GM18868 (cell line): ENCODE data around the gene FA2H.
"Not testable (repeated sequence)": the region's sequence is repeated elsewhere in the genome, so short reads cannot be mapped to it uniquely, and the experiment has no call there.

ENCODE experiments used
- ATAC-seq: cut with Tn5 transposase; IDR thresholded peaks from one replicate; pipeline ENCODE4 v1.9.1; 2021; ENCODE audit warnings: mild to moderate bottlenecking, moderate library complexity; ENCODE audit not compliant: unreplicated experiment

The FA2H gene

DNA sequence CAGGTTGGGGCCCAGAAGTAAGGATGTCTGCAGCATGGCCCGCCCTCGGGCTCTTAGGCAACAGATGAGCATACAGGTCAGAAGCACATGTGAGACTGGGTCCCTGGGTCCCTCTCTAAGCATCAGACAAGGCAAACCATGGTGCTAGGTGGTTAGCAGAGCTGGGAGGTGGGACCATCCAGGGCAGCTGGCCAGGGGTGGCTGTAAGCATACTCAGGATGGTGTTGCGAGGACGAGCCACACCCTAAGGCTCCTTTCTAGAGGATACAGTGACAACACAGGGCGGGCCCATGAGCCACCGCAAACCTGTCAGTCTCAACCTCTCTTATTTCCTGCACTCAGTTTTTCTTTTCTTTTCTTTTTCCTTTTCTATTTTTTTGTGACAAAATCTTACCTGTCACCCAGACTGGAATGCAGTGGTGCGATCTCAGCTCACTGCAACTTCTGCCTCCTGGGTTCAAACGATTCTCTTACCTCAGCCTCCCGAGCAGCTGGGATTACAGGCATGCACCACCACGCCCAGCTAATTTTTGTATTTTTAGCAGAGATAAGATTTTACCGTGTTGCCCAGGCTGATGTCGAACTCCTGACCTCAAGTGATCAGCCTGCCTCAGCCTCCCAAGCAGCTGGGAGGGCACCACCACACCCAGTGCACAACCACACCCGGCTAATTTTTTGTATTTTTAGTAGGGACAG is 3.6 kb downstream of the FA2H start:
- no peak for ATAC-seq

DNA sequence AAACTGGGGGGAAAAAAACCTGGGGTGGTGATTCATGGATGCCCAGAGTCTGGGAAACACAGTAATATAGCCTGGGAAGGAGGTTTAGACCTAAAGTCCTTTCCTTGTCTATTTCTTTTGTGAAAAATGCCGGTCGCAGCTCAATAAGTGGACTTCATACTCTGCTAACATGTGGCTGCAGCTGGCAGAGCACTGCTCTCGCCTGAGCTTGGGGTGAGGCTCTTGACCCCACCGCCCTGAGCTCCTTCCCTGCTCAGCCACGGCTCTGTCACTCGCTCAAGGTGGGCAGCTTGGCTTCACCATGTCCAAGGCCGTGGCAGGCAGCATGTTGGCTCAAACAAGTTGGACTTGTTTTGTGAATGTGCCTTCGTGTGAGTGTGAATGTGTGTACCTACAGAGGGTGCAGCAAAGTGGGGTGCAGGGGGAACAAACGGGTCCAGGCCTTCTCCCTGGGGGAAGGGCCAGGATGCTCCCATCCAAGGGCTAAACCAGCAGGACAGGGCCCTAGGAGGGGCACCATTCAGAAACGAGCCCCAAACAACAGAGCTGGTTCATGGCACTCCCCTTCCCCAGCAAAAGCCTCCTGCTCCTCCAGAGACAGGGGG is 4.9 kb downstream of the FA2H start:
- ATAC-seq, result no peak

DNA sequence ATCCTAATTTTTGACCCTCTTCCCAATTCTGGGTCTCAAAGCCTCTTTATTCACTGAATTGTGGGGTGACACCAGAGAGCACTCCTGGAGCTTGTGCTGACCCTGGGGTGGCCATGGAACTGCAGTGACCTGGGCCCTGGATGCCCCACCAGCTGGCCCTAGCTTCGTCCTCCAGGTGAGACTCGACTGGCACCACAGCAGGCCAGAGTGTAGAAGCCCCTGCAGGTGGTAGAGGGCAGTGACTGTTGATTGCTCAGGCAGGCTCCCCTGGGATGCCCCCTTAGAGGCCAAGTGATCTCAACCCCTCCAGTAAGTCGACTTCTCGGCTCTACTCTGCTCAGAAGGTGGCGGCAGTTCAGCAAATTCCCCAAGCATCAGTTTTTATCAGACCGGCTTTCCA is 6.4 kb downstream of the FA2H start:
- no peak for ATAC-seq

DNA sequence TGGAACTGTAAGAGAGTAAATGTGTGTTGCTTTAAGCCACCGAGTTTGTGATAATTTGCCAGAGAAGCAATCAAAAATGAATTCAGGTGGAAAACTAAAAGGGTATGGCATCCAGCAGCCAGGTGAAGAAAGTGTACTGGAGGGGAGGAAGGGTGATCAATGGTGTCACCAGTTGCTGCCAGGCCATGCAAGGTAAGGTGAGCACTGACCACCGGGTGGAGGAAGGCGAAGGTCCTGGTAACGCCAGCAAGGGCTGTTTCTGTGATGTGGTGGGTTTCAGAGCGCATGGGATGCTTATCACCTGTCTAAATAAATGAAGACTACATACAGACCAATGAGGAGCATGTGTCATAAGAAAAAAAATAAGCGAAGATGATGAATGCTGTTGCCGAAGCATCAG is 6.9 kb downstream of the FA2H start:
- no peak for ATAC-seq

DNA sequence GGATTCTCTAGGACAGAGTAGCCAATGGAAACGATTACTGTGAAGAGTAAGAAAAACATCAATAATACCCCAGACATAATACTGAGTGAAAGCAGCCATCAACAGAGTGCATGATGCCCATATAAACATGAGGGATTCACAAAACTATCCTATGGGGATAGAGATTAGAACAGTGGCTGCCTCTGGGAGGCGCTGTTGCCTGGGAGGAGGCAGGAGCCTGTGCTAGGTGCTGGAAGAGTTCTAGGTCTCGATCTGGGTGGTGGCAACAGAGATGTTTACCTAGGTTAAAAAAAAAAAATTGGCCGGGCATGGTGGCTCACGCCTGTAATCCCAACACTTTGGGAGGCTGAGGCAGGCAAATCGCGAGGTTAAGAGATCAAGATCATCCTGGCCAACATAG is 7.9 kb downstream of the FA2H start:
- ATAC-seq, result no peak

DNA sequence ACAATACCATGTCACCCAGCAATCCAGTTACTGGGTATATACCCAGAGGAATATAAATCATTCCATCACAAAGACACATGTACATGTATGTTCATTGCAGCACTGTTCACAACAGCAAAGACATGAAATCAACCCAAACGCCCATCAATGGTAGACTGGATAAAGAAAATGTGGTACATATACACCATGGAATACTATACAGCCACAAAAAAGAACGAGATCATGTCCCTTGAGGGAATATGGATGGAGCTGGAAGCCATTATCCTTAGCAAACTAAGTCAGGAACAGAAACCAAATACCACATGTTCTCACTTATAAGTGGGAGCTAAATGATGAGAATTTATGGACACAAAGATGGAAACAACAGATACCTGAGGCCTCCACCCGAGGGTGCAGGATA is 10.4 kb downstream of the FA2H start:
- ATAC-seq, result not testable (repeated sequence)

DNA sequence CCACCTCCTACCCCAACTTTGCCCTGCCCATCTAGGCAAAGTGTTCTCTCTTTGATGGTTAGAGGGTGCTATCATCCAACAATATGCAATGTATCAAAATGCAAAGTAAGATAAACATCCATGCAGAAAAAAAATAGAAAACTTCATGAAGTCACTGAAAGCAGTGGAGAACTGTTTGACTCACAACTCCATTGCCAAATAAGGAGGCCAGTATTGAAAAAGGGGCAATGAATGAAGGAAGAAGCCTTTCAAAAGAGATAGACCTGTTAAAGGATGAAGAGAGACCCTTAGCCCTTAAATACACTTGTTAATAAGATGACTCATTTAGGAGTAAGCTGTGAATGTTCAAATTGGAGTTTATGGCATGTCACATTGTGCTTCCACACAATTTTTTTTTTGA is 13.0 kb downstream of the FA2H start:
- ATAC-seq, result no peak

DNA sequence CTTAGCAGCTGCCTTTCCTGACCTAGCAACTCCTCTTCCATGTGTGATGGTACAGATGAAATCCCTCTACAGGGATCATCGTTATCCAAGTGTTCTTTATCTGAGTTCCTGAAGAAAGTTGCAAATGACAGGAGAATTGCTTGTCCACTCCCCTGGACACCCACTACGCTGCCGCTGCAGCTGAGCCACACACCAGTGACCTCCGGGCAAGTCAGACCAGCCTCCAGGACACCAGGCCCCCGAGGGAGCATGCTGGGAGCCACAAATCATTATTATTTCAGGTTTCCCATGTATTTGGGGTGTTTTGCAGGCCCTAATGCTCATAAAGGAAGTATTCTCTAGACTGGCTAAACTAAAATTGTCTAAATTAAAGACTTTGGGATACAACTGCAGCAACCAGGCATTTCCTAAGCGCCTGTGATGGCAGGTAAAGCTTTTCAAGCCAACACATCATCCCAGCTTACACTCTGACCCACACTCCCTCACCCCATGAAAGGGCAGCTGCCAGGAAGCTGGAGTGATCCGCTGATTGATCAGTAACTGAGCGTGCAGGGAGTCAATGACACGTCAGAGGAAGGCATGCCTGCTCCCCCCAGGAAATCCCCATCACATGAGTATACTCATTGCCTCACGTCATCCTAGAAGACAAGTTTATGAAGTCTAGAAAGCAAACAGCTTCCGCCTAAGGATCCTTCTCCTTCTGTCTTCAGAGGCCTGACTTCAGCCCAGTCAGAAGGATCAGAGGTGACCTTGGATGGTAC is 14.4 kb downstream of the FA2H start:
- ATAC-seq, result peak; percentile 70

DNA sequence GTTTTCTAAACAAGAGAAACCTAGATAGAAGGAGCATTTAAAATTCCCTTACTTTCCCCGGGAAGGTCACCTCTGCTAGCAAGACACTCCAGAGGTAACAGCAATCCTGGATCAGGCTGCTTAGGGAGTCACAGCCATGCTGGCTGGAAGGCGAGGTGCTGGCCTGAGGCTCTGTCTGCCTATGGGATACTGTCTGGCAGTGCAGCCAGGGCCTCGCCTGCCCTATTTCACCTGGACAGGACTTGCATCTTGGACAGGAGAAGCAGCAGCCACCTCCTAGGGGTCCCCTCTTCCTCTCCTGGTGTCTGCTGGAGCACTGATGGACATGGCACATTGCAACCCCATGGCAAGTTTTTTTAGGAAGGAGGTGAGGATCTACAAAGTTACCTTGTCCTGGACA is 15.1 kb downstream of the FA2H start:
- no peak for ATAC-seq

DNA sequence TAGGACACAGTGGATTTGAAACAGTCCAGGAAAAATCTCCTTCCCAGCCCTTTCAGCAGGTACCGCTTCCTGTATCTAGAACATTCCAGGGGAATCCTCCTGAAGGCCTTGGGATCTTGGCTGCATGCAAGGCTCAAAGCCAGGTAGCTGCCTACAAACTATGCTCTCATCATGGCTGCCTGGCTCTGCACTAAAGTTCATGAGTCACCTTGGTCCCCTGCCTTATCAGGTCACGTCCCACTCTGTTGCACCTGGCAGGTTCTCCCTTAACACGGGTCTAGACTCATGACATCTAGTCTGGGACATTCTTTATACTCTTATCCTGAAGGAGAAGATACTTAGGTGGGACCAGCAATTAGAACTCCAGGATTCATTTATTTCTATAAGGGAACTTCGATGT is 15.8 kb downstream of the FA2H start:
- no peak for ATAC-seq

DNA sequence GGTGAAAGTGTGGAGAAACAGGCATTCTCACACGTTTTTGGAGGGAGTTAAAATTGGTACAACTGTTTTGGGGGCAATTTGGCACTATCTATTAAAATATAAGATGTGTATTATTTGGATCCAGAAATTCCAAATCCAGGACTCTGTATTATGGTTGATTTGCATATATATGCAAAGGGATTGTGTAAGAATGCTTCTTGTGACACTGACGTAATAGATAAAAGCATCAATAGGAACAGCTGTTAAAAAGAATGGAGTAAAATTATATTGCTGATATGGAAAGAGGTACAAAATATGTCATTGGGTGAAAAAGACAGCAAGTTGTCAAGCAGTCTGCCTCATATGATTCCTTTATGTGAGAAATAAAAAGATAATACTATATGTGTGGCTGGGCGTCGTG is 17.3 kb downstream of the FA2H start:
- ATAC-seq, result no peak

DNA sequence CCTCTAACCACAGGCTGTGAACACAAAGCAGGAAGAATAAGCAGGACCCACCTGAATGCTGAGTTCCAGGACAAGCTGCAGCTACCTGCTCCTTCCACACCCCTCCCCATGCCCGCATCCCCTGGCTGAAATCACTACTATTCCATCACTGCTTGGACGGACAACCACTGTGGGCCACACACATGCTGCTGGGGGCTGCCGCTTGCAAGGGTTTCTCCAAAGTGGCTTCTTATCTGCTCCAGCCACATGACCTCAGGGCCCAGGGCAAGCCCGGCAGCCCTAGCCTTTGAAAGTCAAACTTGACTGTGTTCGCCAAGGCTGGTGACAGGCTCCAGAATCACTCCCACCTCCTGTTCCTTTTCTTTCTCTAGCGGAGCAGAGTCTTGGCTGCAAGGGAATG is 18.4 kb downstream of the FA2H start:
- no peak for ATAC-seq

DNA sequence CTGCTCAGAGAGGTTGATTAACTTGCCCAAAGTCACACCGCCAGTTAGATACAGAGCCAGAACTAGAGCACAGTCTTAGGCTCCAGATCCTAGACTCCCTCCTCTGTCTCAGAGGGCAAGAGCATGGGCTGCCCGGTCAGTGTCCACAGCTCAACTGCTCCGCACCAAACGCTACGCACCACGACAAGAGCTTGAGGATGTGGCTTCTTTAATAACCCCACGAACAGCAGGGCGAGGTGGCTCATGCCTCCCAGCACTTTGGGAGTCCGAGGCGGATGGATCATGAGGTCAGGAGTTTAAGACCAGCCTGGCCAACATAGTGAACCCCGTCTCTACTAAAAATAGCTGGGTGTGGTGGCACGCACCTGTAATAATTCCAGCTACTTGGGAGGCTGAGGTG is 21.4 kb downstream of the FA2H start:
- ATAC-seq, result no peak

DNA sequence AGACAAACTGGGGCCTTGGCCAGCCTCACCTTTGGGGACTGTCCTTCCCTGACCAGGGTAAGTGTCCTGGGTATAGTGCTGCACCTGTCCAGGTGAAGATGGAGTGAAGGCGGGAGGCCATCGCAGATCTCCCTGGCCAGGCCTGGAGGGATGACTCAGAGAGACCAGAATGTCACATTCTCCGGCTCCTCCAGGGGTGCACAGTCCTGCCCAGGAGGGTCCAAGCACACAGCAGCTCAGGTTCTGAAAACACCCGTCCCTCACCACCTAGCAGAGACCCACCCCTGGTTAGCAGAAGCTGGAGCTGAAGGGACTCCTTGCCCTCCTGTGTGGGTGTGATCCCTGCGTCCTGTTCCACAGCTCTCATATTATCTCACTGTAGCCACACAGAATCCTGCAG is 21.9 kb downstream of the FA2H start:
- no peak for ATAC-seq

DNA sequence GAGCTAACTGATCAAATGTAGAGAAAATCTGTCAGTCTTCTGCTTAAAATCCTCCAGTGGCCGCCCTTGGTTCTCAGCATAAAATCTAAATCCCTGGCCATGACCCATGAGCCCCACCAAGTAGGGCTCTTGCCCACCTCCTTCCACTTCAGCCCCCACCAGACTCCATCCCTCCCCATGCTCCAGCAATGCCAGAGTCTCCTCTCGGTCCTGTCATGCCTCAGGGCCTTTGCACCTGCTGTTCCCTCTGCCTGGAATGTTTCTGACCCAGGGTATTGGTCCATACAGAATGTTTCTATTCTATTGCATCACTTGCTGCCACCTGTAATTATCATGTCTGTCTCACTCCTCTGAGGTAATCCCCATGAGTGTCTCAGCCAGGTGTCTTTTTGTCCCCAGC is 22.4 kb downstream of the FA2H start:
- ATAC-seq, result no peak

DNA sequence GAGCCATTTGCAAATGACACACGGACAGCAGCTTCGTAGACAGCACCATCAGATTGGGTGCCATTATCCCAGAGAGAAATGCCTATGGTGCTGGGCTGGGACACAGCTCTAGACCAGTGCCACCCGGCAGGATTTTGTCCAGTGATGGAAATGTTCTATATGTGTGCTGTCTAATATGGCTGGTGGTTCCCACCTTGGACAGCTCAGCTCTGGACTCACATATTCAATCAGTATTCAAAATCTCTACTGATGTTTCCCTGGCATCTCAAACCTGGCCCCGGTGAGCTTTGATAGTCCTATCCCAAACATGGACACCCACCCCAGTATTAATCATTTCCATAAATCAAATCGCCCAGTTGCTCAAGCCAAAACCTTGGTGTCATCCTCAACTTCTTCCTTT is 23.0 kb downstream of the FA2H start:
- no peak for ATAC-seq

DNA sequence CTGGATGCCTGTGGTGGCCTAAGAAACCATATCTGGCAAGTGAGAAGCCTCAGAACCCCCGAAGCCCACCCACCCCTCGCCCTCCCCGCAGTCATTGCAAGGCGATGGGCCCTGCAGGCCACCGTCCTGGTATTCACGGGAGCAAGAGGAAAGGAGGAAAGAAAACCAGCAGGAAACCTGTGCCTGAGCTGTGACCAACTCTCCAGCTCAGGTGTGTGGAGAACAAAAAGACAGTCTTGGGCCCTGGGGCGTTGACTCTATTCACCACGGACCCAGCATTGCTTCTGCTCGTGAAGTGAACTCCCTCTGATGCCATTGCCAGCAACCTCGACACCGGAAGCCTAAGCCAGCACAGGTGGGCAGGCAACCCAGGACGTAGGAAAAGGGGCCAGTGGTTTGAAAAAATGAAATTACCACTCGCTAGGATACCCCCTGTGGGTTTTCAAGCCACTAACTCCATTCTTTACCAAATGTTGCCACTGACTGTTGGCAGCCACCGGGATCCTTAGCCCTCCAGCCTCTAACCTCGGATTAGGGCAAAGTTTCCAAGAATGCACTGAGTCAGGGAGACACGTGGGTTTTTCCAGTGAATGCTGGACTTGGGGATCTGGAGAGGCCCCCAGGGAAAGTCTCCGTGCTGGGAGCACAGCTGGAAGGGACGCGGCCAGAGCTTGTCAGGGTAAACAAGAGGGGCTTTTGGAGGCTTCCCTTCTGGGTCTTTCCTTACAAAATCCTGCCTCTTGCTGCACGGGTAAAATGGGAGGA is 25.1 kb downstream of the FA2H start:
- no peak for ATAC-seq

DNA sequence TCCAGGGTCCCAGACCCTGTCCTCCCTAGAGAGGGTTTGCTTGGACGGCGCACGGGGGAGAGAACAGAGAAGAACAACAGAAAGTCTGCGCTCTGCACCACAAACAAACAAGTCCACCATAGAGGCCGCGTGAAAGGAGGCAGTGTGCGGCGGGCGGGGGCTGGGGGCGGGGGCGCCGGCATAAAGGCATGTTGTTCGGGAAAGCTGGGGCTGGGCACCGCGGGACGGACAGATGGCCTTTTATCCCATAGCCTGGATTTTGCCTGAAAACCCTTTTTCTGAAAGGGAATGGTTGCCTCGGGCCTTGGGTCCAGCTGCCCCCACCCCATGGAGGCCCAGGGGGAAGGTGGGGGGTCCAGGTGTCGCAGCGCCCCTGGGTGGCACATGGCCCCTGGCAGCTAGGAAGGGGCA is 26.0 kb downstream of the FA2H start:
- ATAC-seq, result no peak

DNA sequence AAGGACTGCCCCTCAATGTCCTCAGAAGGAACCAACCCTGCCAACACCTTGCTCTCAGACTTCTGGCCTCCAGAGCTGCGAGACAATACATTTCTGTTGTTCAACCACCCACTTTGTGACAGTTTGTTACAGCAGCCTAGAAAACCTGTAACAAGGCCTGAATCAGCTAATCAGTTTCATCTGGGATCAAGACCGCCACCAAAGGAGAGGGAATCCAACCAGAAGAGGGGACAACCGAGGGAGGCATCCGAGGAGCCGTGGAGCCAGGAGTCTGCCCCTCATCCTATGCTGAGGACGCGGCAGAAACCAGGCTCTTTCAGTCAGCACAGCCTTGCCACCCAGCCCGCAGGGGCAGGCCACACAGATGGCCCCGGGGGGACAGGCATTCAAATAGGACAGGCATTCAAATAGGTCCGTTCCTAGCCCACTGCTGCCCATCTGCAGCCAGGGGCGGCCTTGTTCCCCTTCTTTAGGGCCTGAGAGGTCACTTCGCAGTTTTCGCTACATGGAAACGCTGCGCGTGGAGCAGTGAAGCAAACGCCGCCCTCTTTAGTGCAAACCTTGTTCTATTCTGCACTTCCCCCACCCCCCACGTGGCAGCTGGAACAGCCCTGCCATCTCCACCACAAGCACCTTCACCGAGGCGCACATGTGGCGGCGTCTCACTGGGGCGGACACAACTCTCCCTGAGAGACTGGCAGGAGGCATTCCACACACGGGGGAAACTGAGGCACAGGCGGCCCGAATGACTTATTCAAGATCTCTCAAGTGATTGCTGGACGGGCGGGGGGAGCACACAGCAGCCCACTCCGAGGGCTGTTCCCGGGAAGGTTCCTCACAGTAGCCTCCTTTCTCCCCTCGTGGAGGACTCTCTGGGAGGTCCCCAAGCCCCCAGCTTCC is 26.7 kb downstream of the FA2H start:
- ATAC-seq, result no peak

DNA sequence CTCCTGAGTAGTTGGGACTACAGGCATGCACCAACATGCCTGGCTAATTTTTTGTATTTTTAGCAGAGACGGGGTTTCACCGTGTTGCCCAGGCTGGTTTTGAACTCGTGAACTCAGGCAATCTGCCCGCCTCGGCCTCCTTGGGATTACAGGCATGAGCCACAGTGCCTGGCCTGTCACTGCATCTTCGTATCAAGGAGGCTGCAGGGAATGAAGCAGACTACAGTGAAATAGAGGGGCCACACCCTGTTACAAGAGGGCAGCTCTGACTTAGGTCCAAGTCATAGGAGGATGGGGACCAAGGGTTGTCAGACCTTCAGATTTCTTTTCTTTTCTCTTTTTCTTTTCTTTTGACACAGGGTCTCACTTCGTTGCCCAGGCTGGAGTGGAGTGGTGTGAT is 28.7 kb downstream of the FA2H start:
- ATAC-seq, result no peak
